GM21723 (cell line): ENCODE results near the gene ATP2B3.

Experiments
- ATAC-seq: cut with Tn5 transposase; IDR thresholded peaks from one replicate; pipeline ENCODE4 v1.9.1; 2021; ENCODE audit warnings: mild to moderate bottlenecking, moderate library complexity; ENCODE audit not compliant: unreplicated experiment

ATP2B3 gene

DNA sequence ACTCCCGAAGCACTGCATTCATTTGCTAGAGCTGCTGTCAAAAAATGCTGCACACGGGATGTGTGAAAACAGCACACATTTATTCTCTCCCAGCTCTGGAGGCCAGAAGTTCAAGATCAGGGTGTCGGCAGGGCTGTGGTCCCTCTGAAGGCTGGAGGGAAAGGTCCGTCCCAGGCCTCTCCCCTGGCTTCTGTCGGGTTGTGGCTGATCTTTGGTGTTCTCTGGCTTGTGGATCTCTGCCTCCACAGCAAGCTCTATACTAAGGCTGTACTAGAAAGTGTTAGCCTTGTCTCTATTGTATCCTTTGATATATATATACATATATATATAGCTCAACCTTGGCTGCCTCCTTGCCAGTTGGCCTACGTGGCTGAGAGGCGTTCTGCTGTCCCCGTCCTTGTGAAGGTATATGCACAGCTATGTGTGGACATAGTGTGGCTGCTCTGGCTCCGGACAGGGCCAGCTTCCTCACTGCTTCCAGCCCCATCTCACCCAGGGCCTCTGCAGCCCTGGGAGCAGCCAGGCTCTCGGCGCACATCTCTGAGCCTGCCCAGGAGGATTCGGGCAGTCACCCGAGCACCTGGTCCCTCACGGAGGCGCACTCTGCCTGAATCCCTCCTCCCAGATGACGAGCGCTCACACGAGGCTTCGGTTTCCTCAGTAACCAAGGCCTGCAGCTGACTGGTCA, 114.6 kb downstream of the ATP2B3 start:
- ATAC-seq = no peak
